ENCODE results near the gene IGFBP1.

The IGFBP1 gene

DNA sequence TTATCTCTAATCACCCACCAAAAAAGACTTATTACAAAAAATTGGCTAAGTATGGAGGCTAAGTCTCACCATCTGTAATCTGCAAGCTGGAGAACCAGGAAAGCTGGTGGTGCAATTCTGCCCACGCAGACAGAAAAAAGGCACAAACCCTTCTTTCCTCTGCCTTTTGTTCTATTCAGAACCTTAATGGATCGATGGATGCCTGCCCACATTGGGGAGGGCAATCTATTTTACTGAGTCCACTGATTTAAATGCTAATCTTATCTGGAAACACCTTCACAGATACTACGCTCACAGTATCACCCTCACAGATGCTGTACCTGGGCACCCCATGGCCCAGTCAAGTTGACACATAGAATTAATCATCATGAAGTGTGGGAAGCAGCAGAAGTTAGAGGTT is 22.6 kb downstream of the IGFBP1 start:
- Histone ChIP-seq H3K9me3 (ENCODE audit: control insufficient read depth, insufficient read depth, low read length) (no peaks in the 10 kb centered on the region), H3K9ac (ENCODE audit: low read depth, low read length) (no peak overlapping the region), H3K27me3 (ENCODE audit: control insufficient read depth, insufficient read depth, low read length) (no peaks in the 10 kb centered on the region), H3K36me3 (ENCODE audit: control insufficient read depth, insufficient read depth, low read length) (peaks cover 18% of the 10 kb centered on the region), H3K4me3 (ENCODE audit: low read depth, low read length) (no peak overlapping the region), H3K27ac (ENCODE audit: low read depth, low read length) (no peak overlapping the region), H3K4me1 (ENCODE audit: control insufficient read depth, insufficient read depth, low read length) (no peaks in the 10 kb centered on the region)

DNA sequence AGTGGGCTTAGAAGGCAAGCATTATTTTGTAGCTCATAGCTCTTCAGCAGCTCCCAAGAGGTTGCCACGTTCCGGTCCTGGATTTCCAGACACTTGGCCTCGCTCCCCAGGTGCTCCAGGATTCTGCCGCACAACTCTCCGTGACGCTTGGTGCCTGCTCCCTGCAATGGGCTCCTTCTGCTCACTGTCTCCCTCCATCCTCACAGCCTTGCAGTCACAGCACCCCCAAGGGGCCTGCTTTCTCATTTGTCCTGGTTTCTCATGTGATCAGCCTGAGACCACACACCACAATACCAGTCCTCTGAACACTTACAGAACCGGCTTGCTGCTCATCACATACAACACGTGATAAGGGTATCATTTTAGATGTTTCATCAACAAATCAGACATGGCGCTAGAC is 23.0 kb downstream of the IGFBP1 start:
- Histone ChIP-seq H3K9me3 (ENCODE audit: control insufficient read depth, insufficient read depth, low read length) (no peaks in the 10 kb centered on the region), H3K36me3 (ENCODE audit: control insufficient read depth, insufficient read depth, low read length) (peaks cover 22% of the 10 kb centered on the region), H3K4me1 (ENCODE audit: control insufficient read depth, insufficient read depth, low read length) (no peaks in the 10 kb centered on the region), H3K27ac (ENCODE audit: low read depth, low read length) (no peak overlapping the region), H3K9ac (ENCODE audit: low read depth, low read length) (no peak overlapping the region), H3K27me3 (ENCODE audit: control insufficient read depth, insufficient read depth, low read length) (no peaks in the 10 kb centered on the region), H3K4me3 (ENCODE audit: low read depth, low read length) (no peak overlapping the region)

DNA sequence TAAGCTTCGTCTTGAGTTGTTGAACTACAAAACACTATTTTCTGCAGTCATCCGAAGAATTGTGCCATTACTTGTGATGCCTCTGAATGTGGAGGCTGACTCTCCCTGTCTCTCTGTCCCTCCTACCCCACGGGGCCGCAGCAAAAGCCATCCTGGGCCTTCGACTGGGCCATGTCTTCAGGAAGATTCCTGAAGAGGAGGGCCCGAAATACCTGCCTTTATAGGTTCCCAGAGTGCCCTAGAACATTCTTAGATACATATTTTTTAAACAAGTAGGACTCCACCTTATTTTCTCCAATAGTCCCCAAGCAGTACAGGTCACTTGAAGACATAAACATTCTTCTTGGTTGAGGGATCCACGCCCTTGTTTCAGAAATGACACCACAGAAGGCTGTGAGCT is 24.7 kb downstream of the IGFBP1 start:
- H3K27ac ChIP-seq (ENCODE audit: low read depth, low read length): no peak overlapping the region
- H3K9ac ChIP-seq (ENCODE audit: low read depth, low read length): no peak overlapping the region
- H3K27me3 ChIP-seq (ENCODE audit: control insufficient read depth, insufficient read depth, low read length): peaks cover 4% of the 10 kb centered on the region
- no peak overlapping the region for H3K4me3 ChIP-seq (ENCODE audit: low read depth, low read length)
- 0 out of 2 replicates have a peak, but pooled peaks cover 3% of the 10 kb centered on the region for H3K4me1 ChIP-seq (ENCODE audit: control insufficient read depth, insufficient read depth, low read length)
- no peaks in the 10 kb centered on the region for H3K9me3 ChIP-seq (ENCODE audit: control insufficient read depth, insufficient read depth, low read length)
- H3K36me3 ChIP-seq (ENCODE audit: control insufficient read depth, insufficient read depth, low read length): peaks cover 26% of the 10 kb centered on the region

DNA sequence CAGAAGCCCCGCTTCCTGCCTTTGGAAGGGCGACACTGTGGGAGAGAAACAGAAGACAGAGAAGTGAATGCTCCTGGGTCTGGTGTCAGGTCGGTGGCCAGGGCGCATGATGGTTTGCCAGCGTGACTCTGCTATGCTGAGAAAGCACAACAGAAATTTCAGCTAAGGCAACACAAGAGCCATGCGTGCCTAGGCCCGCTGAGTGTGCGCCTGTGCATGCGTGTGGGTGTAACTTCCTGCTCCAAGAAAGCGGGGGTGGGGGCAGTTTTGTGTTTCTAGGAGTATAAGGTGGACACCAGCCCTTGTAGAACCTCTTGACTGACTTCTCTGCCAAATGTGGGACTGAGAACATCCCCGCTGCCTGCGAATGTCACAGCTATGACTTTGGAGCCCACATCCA is 26.6 kb downstream of the IGFBP1 start:
- H3K9me3 ChIP-seq (ENCODE audit: control insufficient read depth, insufficient read depth, low read length): no peaks in the 10 kb centered on the region
- peaks cover 26% of the 10 kb centered on the region for H3K36me3 ChIP-seq (ENCODE audit: control insufficient read depth, insufficient read depth, low read length)
- peaks cover 16% of the 10 kb centered on the region for H3K4me1 ChIP-seq (ENCODE audit: control insufficient read depth, insufficient read depth, low read length)
- no peak overlapping the region for H3K27ac ChIP-seq (ENCODE audit: low read depth, low read length)
- no peak overlapping the region for H3K9ac ChIP-seq (ENCODE audit: low read depth, low read length)
- no peak overlapping the region for H3K4me3 ChIP-seq (ENCODE audit: low read depth, low read length)
- peaks cover 23% of the 10 kb centered on the region for H3K27me3 ChIP-seq (ENCODE audit: control insufficient read depth, insufficient read depth, low read length)

DNA sequence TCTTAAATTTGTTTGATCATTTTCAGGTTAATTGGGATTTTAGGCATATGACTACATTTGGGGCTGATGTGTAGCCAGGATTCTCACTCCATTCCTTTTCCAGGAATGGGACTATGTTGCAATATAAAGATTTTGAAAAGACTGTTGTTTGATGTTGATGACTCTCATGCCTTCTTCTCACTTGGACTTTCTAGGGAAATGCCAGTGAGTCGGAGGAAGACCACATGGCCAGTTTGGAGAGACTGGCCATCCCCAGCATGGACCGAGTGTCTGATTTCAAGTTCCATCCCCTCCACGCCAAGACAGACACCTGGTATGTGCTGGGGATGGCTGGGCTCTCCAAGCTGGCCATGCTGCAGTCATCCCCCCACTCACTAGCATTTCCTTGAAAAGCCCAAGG is 27.3 kb downstream of the IGFBP1 start:
- no peak overlapping the region for H3K9ac ChIP-seq (ENCODE audit: low read depth, low read length)
- H3K4me1 ChIP-seq (ENCODE audit: control insufficient read depth, insufficient read depth, low read length): peaks cover 17% of the 10 kb centered on the region
- H3K36me3 ChIP-seq (ENCODE audit: control insufficient read depth, insufficient read depth, low read length): peaks cover 26% of the 10 kb centered on the region
- H3K27ac ChIP-seq (ENCODE audit: low read depth, low read length): no peak overlapping the region
- peaks cover 30% of the 10 kb centered on the region for H3K27me3 ChIP-seq (ENCODE audit: control insufficient read depth, insufficient read depth, low read length)
- no peak overlapping the region for H3K4me3 ChIP-seq (ENCODE audit: low read depth, low read length)
- no peaks in the 10 kb centered on the region for H3K9me3 ChIP-seq (ENCODE audit: control insufficient read depth, insufficient read depth, low read length)

DNA sequence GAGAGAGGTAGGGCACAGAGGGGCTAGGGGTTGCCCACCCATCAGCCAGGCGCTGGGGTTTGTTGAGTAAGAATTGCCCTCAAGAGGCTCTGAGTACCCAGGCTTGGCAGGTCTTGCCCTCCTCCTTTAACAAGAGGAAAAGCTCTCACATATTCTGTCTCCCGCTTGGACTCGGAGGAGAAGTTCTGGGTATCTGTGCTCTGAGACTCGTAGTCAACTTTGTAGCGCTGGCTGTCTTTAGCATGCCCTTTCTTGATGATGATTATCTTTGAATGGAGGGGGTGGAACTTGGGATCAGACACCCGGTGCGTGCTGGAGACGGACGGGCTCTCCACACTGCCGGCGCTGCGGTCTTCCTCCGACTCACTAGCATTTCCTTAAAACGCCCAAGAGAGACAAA is 28.8 kb downstream of the IGFBP1 start:
- peaks cover 26% of the 10 kb centered on the region for H3K36me3 ChIP-seq (ENCODE audit: control insufficient read depth, insufficient read depth, low read length)
- peaks cover 21% of the 10 kb centered on the region for H3K4me1 ChIP-seq (ENCODE audit: control insufficient read depth, insufficient read depth, low read length)
- H3K27ac ChIP-seq (ENCODE audit: low read depth, low read length): no peak overlapping the region
- peaks cover 44% of the 10 kb centered on the region for H3K27me3 ChIP-seq (ENCODE audit: control insufficient read depth, insufficient read depth, low read length)
- H3K9ac ChIP-seq (ENCODE audit: low read depth, low read length): no peak overlapping the region
- H3K4me3 ChIP-seq (ENCODE audit: low read depth, low read length): no peak overlapping the region
- H3K9me3 ChIP-seq (ENCODE audit: control insufficient read depth, insufficient read depth, low read length): no peaks in the 10 kb centered on the region

DNA sequence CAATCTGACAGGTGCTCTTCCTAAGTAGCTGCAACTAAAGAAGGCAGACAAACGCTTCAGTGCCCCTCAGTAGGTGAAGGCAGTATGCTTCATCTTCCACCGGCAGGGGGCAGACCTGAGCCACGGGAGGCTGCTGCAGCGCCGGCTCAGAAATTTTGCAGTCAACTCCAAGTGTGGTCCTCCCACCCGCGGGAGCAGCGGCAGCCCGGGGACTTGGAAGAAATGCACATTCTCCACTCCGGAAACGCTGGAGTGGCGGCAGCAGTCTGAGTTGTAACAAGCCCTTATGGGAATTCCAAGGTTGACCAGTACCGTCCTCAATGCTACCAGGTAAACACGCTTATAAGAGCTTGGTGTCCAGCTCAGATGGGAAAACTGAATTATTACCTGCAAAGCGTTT is 29.4 kb downstream of the IGFBP1 start:
- Histone ChIP-seq H3K4me1 (ENCODE audit: control insufficient read depth, insufficient read depth, low read length) (peaks cover 25% of the 10 kb centered on the region), H3K36me3 (ENCODE audit: control insufficient read depth, insufficient read depth, low read length) (peaks cover 26% of the 10 kb centered on the region), H3K9ac (ENCODE audit: low read depth, low read length) (no peak overlapping the region), H3K27me3 (ENCODE audit: control insufficient read depth, insufficient read depth, low read length) (peaks cover 50% of the 10 kb centered on the region), H3K27ac (ENCODE audit: low read depth, low read length) (no peak overlapping the region), H3K4me3 (ENCODE audit: low read depth, low read length) (peak overlapping the region; percentile 18; the same call in 1 of the 2 replicates), H3K9me3 (ENCODE audit: control insufficient read depth, insufficient read depth, low read length) (no peaks in the 10 kb centered on the region)

DNA sequence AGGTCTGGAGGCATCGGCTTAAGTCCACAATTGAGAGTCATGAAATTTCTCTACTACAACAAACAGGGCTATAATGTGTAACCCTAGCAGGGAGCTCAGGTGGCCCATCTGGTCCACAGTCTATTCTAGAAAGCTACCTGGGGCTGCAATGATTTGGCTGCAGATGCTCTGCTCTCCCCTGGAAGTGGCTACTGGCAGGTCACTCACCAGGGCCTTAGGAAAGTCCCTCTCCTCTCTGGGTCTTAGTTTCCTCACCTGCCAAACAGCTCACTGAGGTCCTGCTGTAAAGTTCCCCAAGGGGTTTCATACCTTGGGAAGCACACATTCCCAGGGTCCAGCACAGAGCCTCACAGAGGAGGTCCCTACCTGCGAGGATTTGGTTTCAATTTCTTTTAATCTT is 30.3 kb downstream of the IGFBP1 start:
- H3K27me3 ChIP-seq (ENCODE audit: control insufficient read depth, insufficient read depth, low read length): peaks cover 55% of the 10 kb centered on the region
- peaks cover 21% of the 10 kb centered on the region for H3K36me3 ChIP-seq (ENCODE audit: control insufficient read depth, insufficient read depth, low read length)
- peaks cover 33% of the 10 kb centered on the region for H3K4me1 ChIP-seq (ENCODE audit: control insufficient read depth, insufficient read depth, low read length)
- no peak overlapping the region for H3K4me3 ChIP-seq (ENCODE audit: low read depth, low read length)
- no peaks in the 10 kb centered on the region for H3K9me3 ChIP-seq (ENCODE audit: control insufficient read depth, insufficient read depth, low read length)
- no peak overlapping the region for H3K9ac ChIP-seq (ENCODE audit: low read depth, low read length)
- no peak overlapping the region for H3K27ac ChIP-seq (ENCODE audit: low read depth, low read length)

DNA sequence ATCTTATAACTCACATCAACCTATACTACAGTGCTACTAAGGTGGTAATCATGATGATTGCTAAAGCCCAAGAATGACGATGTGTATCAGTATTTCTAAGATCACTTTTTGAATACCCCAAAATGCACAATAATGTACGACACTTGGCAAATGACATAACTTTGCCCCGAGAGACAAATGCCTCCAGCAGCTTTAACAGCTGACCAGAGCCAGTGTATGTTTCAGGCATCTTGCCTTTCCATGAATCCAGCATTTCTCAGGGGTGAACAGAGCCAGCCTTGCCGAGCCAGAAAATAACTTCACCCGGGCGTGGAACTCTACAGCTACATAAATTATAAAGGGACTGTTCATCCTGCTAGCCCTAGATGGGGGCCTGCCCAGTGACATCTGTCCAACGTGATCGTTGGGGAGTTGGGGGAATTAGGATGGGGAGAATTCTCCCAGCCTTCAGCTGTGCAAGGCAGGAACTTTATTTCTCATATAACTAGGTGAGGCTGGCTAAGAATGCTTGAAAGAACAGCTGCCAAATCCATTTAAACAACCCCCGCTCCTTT is 31.0 kb downstream of the IGFBP1 start:
- Histone ChIP-seq H3K9ac (ENCODE audit: low read depth, low read length) (no peak overlapping the region), H3K36me3 (ENCODE audit: control insufficient read depth, insufficient read depth, low read length) (peaks cover 20% of the 10 kb centered on the region), H3K9me3 (ENCODE audit: control insufficient read depth, insufficient read depth, low read length) (no peaks in the 10 kb centered on the region), H3K4me3 (ENCODE audit: low read depth, low read length) (peak overlapping the region; percentile 77), H3K27me3 (ENCODE audit: control insufficient read depth, insufficient read depth, low read length) (peaks cover 55% of the 10 kb centered on the region), H3K4me1 (ENCODE audit: control insufficient read depth, insufficient read depth, low read length) (peaks cover 41% of the 10 kb centered on the region), H3K27ac (ENCODE audit: low read depth, low read length) (no peak overlapping the region)

DNA sequence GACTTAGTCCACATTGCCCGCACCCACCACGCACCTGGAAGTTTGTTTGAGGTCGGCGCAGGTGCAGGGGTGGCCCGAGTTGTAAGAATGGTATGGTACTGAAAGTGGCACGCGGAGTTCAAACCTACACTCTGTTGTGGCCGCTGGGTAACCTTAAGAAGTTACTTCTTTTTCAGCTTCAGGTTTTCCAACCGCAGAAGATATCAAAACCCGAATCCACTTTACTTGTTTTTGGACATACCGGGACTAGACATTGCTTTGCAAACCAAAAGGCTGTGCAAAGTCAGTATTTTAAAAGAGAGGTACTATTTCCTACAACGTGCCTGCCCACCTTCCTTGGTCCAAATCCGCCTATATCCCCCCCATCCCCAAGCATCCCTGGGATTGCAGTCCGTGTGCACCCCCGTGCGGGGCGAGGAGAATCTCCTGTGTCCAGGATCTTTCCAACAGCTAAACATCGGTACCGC is 31.7 kb downstream of the IGFBP1 start:
- Histone ChIP-seq H3K9me3 (ENCODE audit: control insufficient read depth, insufficient read depth, low read length) (no peaks in the 10 kb centered on the region), H3K4me3 (ENCODE audit: low read depth, low read length) (peak overlapping the region; percentile 77), H3K27me3 (ENCODE audit: control insufficient read depth, insufficient read depth, low read length) (peaks cover 61% of the 10 kb centered on the region), H3K9ac (ENCODE audit: low read depth, low read length) (no peak overlapping the region), H3K27ac (ENCODE audit: low read depth, low read length) (no peak overlapping the region), H3K4me1 (ENCODE audit: control insufficient read depth, insufficient read depth, low read length) (peaks cover 46% of the 10 kb centered on the region), H3K36me3 (ENCODE audit: control insufficient read depth, insufficient read depth, low read length) (peaks cover 12% of the 10 kb centered on the region)

DNA sequence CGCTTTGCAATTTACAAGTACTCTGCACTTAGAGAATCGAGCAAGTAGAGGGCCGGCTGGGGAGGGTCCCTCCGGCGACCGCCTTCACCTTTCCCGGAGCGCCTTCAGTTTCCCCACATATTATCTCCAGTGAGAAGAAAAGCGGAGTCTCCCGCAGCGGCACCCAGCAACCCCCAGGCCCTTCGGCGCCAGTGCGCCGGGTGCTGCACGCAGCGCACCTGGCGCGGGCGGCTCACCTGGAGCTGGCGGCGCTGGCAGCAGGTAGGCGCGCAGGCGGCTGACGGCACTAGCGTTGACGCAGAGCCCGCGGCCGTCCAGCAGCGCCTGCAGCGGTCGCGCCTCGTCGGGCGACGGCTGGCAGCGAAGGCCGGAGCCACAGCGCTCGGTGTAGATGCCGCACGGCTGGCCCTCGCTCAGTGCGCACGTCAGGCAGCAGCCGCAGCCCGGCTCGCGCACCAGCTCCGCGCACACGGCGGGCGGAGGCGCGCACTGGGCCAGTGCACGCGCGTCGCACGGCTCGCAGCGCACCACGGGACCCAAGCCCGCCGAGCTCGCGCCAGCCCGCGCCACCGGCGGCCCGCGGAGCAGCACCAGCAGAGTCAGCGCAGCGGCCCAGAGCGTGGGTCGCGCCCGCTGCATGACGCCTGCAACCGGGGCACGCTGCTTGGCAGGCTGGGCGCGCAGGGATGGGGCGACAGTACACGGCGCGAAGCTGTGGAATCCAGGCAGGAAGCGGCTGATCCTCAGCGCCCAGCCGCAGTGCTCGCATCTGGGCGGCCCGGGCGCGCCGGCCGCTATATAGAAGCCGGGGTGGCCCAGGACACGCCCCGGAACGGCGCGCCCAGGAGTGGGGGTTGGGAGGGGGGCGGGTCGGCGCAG is 32.5 kb downstream of the IGFBP1 start, which contains the start of gene IGFBP3:
TSS of gene IGFBP3 (minus strand) at position 771 of the 879 bp plus-strand sequence. CDS start at position 639, 132 bp downstream.
- Histone ChIP-seq H3K9ac (ENCODE audit: low read depth, low read length) (peak within 1 kb of the TSS; percentile 46; the same call in 1 of the 2 replicates), H3K36me3 (ENCODE audit: control insufficient read depth, insufficient read depth, low read length) (peaks cover 8% of the 10 kb centered on the region), H3K9me3 (ENCODE audit: control insufficient read depth, insufficient read depth, low read length) (no peaks in the 10 kb centered on the region), H3K27me3 (ENCODE audit: control insufficient read depth, insufficient read depth, low read length) (peaks cover 62% of the 10 kb centered on the region), H3K4me3 (ENCODE audit: low read depth, low read length) (peak within 1 kb of the TSS; percentile 77), H3K27ac (ENCODE audit: low read depth, low read length) (no peak within 1 kb of the TSS), H3K4me1 (ENCODE audit: control insufficient read depth, insufficient read depth, low read length) (peaks cover 46% of the 10 kb centered on the region)

Measured in HUES48 (cell line).